GM19193 (cell line): Measurements from ENCODE around the gene ATP8A1.

Experiments
- POLR2A ChIP-seq: IDR thresholded peaks from 4 replicates; pipeline ENCODE4 v1.6.1; 2011; ENCODE audit not compliant: insufficient read depth, insufficient read length; ENCODE audit errors: extremely low read depth

Gene ATP8A1

GRCh38 chr4:42573249-42573648 is 83.7 kb downstream of the ATP8A1 start:
- TF ChIP-seq POLR2A: no peak

GRCh38 chr4:42570221-42570620 is 86.7 kb downstream of the ATP8A1 start:
- no peak for TF ChIP-seq POLR2A

- no peak for TF ChIP-seq POLR2A
Measured at GRCh38 chr4:42568610-42569207, 88.2 kb downstream of the ATP8A1 start.

- no peak for TF ChIP-seq POLR2A
Measured at GRCh38 chr4:42566835-42567234, 90.1 kb downstream of the ATP8A1 start.

- no peak for TF ChIP-seq POLR2A
Measured at GRCh38 chr4:42562016-42562415, 94.9 kb downstream of the ATP8A1 start.

- no peak for TF ChIP-seq POLR2A
Measured at GRCh38 chr4:42561031-42561430, 95.9 kb downstream of the ATP8A1 start.

- TF ChIP-seq POLR2A: no peak
Measured at GRCh38 chr4:42560467-42560861, 96.4 kb downstream of the ATP8A1 start.

- TF ChIP-seq POLR2A: no peak
Measured at GRCh38 chr4:42558156-42558555, 98.7 kb downstream of the ATP8A1 start.

- TF ChIP-seq POLR2A: no peak
Measured at GRCh38 chr4:42555828-42556227, 101.1 kb downstream of the ATP8A1 start.

GRCh38 chr4:42554072-42554471 is 102.8 kb downstream of the ATP8A1 start:
- TF ChIP-seq POLR2A: no peak

GRCh38 chr4:42549896-42550295 is 107.0 kb downstream of the ATP8A1 start:
- TF ChIP-seq POLR2A: no peak

- TF ChIP-seq POLR2A: no peak
Measured at GRCh38 chr4:42547805-42548204, 109.1 kb downstream of the ATP8A1 start.

- TF ChIP-seq POLR2A: no peak
Measured at GRCh38 chr4:42543762-42544161, 113.1 kb downstream of the ATP8A1 start.

- no peak for TF ChIP-seq POLR2A
Measured at GRCh38 chr4:42543126-42543525, 113.8 kb downstream of the ATP8A1 start.

GRCh38 chr4:42541647-42542046 is 115.3 kb downstream of the ATP8A1 start:
- TF ChIP-seq POLR2A: no peak

- TF ChIP-seq POLR2A: no peak
Measured at GRCh38 chr4:42533042-42533441, 123.9 kb downstream of the ATP8A1 start.
